GM23338 (cell line): ENCODE results near the gene PICK1.

Experiments
- CREB1 ChIP-seq: fragments of 250-450 bp; sonication (Bioruptor Pico); IDR thresholded peaks from 2 replicates; pipeline ENCODE4 v1.5.0; 2020; ENCODE audit warnings: low read depth, mild to moderate bottlenecking, moderate library complexity
- CTCF ChIP-seq, 2 experiments: fragments of 200-600 bp in 1 of 2; sonication (generic) in 1 of 2; conservative IDR thresholded peaks; 2 replicates each; pipeline versions ENCODE4 v1.5.1 to v1.6.1; 2016 to 2017; ENCODE audit warnings: antibody characterized with exemption in 2 of 2, low read depth in 2 of 2, mild to moderate bottlenecking in 2 of 2, moderate library complexity in 1 of 2
- EZH2 ChIP-seq: fragments of 200-600 bp; sonication (generic); IDR thresholded peaks from one replicate; pipeline ENCODE4 v1.8.0; 2017; ENCODE audit warnings: antibody characterized with exemption, mild to moderate bottlenecking, low read depth; ENCODE audit not compliant: unreplicated experiment
- EZH2phosphoT487 ChIP-seq: fragments of 200-600 bp; sonication (generic); IDR thresholded peaks from one replicate; pipeline ENCODE4 v1.8.1; 2018; ENCODE audit warnings: antibody characterized with exemption; ENCODE audit not compliant: unreplicated experiment
- JUNB ChIP-seq: IDR thresholded peaks from one replicate; pipeline ENCODE4 v1.6.1; 2016; ENCODE audit warnings: antibody characterized with exemption; ENCODE audit not compliant: unreplicated experiment
- POLR2AphosphoS5 ChIP-seq: IDR thresholded peaks from 2 replicates; pipeline ENCODE4 v1.6.1; 2016; ENCODE audit warnings: antibody characterized with exemption, low read depth

- no peak for TF ChIP-seq JUNB
- no peak for TF ChIP-seq EZH2phosphoT487
- no peak for TF ChIP-seq EZH2
- no peak for TF ChIP-seq CTCF (conservative IDR thresholded peaks at IDR 0.05; ENCODE audit: low read depth in 2 of 2)
- no peak for TF ChIP-seq CREB1
- no peak for TF ChIP-seq POLR2AphosphoS5
Measured at GRCh38 chr22:38029901-38030300, 27.3 kb upstream of the PICK1 start.
